ENCODE data around the gene TTLL10. TPM values are rescaled to one million over a fixed set of nuclear protein-coding genes. Genes with fewer than 3 reads are reported as not detected.

TTLL10 gene
- total and polyA plus RNA-seq, 2 of the 8 experiments (the other 6 are each of a cell fraction or from before 2014, with no cell fraction given): 1.1 to 1.7 TPM

GRCh38 chr1:1227386-1227785, 53.7 kb downstream of the TTLL10 start (continued):
- TF ChIP-seq SIX5 (IDR thresholded peaks at IDR 0.05; ENCODE audit: low read depth, low read length) (no peak), GTF2F1 (IDR thresholded peaks at IDR 0.05; ENCODE audit: borderline replicate concordance, low read depth, low read length) (no peak), JUND (IDR thresholded peaks at IDR 0.05; ENCODE audit: low read length) (no peak), CHD1 (IDR thresholded peaks at IDR 0.05; ENCODE audit: low read depth, low read length) (no peak), ASH2L (IDR thresholded peaks at IDR 0.05; ENCODE audit: low read length) (no peak), TBP (IDR thresholded peaks at IDR 0.05; ENCODE audit: low read depth, low read length) (no peak), TAF7 (optimal IDR thresholded peaks at IDR 0.05; ENCODE audit: borderline replicate concordance, low read depth, low read length) (no peak)
- TF ChIP-seq, protein P1, sequence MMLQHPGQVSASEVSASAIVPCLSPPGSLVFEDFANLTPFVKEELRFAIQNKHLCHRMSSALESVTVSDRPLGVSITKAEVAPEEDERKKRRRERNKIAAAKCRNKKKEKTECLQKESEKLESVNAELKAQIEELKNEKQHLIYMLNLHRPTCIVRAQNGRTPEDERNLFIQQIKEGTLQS (IDR thresholded peaks at IDR 0.05; ENCODE audit: insufficient read depth, low read depth, low read length): no peak

All from H1 (cell line).